CD4-positive, alpha-beta memory T cell (primary cell): ENCODE results near the gene ARID2. TPM values are rescaled to one million over a fixed set of nuclear protein-coding genes. Genes with fewer than 3 reads are reported as not detected.

Source experiments
- CTCF ChIA-PET: fragments of 350-600 bp; sonication (Branson Sonifier 250); formaldehyde crosslinking; loops from one replicate; lab custom pipeline; 2021; ENCODE audit warnings: inconsistent platforms; ENCODE audit not compliant: partially characterized antibody; lab: Charles Lee
- POLR2A ChIA-PET: fragments of 350-600 bp; sonication (Branson Sonifier 250); formaldehyde crosslinking; loops from one replicate; lab custom pipeline; 2021; ENCODE audit not compliant: partially characterized antibody; lab: Charles Lee
- DNase-seq, 5 donors: peaks; one replicate each; pipeline versions ENCODE4 v3.0.0 to v3.0.0-alpha.2; 2020 to 2022; ENCODE audit warnings: mixed read lengths in 1 of 5
- H3K27ac ChIP-seq: one replicate; pipeline ENCODE4 v1.7.0; 2013; ENCODE audit warnings: low read depth, low read length
- H3K27me3 ChIP-seq: 2 replicates; pipeline ENCODE4 v1.7.0; 2013; ENCODE audit warnings: mild to moderate bottlenecking, low read length, moderate library complexity; ENCODE audit not compliant: insufficient read depth
- H3K36me3 ChIP-seq: 2 replicates; pipeline ENCODE4 v1.7.0; 2013; ENCODE audit warnings: mild to moderate bottlenecking, low read length, moderate library complexity; ENCODE audit not compliant: insufficient read depth
- H3K4me1 ChIP-seq: 2 replicates; pipeline ENCODE4 v1.7.0; 2013; ENCODE audit warnings: mild to moderate bottlenecking, low read length, moderate library complexity; ENCODE audit not compliant: insufficient read depth
- H3K4me3 ChIP-seq, 2 donors: one replicate each; pipeline ENCODE4 v1.7.0; 2013; ENCODE audit warnings: low read length in 2 of 2, mild to moderate bottlenecking in 1 of 2
- H3K9me3 ChIP-seq, 2 donors: one replicate each; pipeline ENCODE4 v1.7.0; 2013; ENCODE audit warnings: low read length in 2 of 2, control low read depth in 1 of 2; ENCODE audit not compliant: control insufficient read depth in 1 of 2
- H3K27ac Mint-ChIP-seq, 7 donors: one replicate each; pipeline ENCODE4 v1.8.0; 2020 to 2021; ENCODE audit warnings: mixed read lengths in 7 of 7, mild to moderate bottlenecking in 6 of 7, inconsistent platforms in 3 of 7, moderate library complexity in 3 of 7
- H3K27me3 Mint-ChIP-seq, 2 donors: one replicate each; pipeline ENCODE4 v1.8.0; 2020 to 2021; ENCODE audit warnings: mixed read lengths in 2 of 2
- H3K36me3 Mint-ChIP-seq, 2 donors: one replicate each; pipeline ENCODE4 v1.8.0; 2020 to 2021; ENCODE audit warnings: mixed read lengths in 2 of 2, inconsistent platforms in 1 of 2, mild to moderate bottlenecking in 1 of 2
- H3K4me1 Mint-ChIP-seq, 4 donors: one replicate each; pipeline ENCODE4 v1.8.0; 2020 to 2021; ENCODE audit warnings: mixed read lengths in 4 of 4, mild to moderate bottlenecking in 1 of 4
- H3K4me3 Mint-ChIP-seq, 8 donors: one replicate each; pipeline ENCODE4 v1.8.0; 2020 to 2021; ENCODE audit warnings: mixed read lengths in 8 of 8, mild to moderate bottlenecking in 7 of 8, moderate library complexity in 6 of 8, inconsistent platforms in 3 of 8
- H3K9me3 Mint-ChIP-seq, 8 donors: one replicate each; pipeline ENCODE4 v1.8.0; 2020 to 2021; ENCODE audit warnings: mixed read lengths in 8 of 8, mild to moderate bottlenecking in 5 of 8, inconsistent platforms in 3 of 8, moderate library complexity in 1 of 8
- intact Hi-C: fragments of 100-400 bp; cut with micrococcal nuclease; formaldehyde crosslinking; loops from one replicate; pipeline ENCODE4 v1.15.1; 2023
- polyA plus RNA-seq, 2 donors: library from polyadenylated mRNA; unstranded; fragments of 300-500 nt; fragmentation: Illumina TruSeq; gene quantifications; one replicate each; pipeline ENCODE4 v1.2.3, GENCODE V29; 2021
- total RNA-seq, 2 experiments: library from RNA; stranded (reverse); gene quantifications; one replicate each; pipeline ENCODE4 v1.2.3, GENCODE V29; 2021

ARID2 gene, protein sequence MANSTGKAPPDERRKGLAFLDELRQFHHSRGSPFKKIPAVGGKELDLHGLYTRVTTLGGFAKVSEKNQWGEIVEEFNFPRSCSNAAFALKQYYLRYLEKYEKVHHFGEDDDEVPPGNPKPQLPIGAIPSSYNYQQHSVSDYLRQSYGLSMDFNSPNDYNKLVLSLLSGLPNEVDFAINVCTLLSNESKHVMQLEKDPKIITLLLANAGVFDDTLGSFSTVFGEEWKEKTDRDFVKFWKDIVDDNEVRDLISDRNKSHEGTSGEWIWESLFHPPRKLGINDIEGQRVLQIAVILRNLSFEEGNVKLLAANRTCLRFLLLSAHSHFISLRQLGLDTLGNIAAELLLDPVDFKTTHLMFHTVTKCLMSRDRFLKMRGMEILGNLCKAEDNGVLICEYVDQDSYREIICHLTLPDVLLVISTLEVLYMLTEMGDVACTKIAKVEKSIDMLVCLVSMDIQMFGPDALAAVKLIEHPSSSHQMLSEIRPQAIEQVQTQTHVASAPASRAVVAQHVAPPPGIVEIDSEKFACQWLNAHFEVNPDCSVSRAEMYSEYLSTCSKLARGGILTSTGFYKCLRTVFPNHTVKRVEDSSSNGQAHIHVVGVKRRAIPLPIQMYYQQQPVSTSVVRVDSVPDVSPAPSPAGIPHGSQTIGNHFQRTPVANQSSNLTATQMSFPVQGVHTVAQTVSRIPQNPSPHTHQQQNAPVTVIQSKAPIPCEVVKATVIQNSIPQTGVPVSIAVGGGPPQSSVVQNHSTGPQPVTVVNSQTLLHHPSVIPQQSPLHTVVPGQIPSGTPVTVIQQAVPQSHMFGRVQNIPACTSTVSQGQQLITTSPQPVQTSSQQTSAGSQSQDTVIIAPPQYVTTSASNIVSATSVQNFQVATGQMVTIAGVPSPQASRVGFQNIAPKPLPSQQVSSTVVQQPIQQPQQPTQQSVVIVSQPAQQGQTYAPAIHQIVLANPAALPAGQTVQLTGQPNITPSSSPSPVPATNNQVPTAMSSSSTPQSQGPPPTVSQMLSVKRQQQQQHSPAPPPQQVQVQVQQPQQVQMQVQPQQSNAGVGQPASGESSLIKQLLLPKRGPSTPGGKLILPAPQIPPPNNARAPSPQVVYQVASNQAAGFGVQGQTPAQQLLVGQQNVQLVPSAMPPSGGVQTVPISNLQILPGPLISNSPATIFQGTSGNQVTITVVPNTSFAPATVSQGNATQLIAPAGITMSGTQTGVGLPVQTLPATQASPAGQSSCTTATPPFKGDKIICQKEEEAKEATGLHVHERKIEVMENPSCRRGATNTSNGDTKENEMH (N-terminal part only)
- total RNA-seq (10 to 100 TPM; 51.1 to 51.8 TPM), polyA plus RNA-seq (10 to 100 TPM in 1 of 2 donors, 1 to 10 TPM in 1; 6.3 to 12.7 TPM)

GRCh38 chr12:45729233-45730083, at the start of gene ARID2:
Gene ARID2 (plus strand): TSS chr12:45729706. CDS start chr12:45729837, 131 bp downstream.
- H3K36me3 Mint-ChIP-seq: peaks cover 0 to 43% of the 10 kb centered on the region in 2 donors
- H3K4me3 Mint-ChIP-seq: peak within 1 kb of the TSS; percentile 92 to 100 (median 100)
- Histone ChIP-seq H3K4me3 (peak within 1 kb of the TSS; percentile 78 to 89), H3K36me3 (no peaks in the 10 kb centered on the region), H3K4me1 (peaks cover 42% of the 10 kb centered on the region), H3K27me3 (no peaks in the 10 kb centered on the region), H3K27ac (peak within 1 kb of the TSS; percentile 98), H3K9me3 (no peaks in the 10 kb centered on the region)
- no peaks in the 10 kb centered on the region for H3K27me3 Mint-ChIP-seq
- intact Hi-C loops: loop anchor here (2.0 to 5.0 kb wide), 4 partner anchors 203 to 641 kb away; partner anchors contain the start of gene SLC38A1
- peak; percentile 65 to 76 (median 71) for DNase-seq
- H3K4me1 Mint-ChIP-seq: peaks cover 19 to 54% (median 28%) of the 10 kb centered on the region in 4 donors
- H3K9me3 Mint-ChIP-seq: peaks cover 0 to 3% (median 0%) of the 10 kb centered on the region in 8 donors
- CTCF ChIA-PET: interaction anchor here (1.2 to 7.9 kb wide), 7 partner anchors 10 to 260 kb away, joined by 3 to 94 read pairs (median 41); partner anchors contain the start of gene SCAF11
- peak within 1 kb of the TSS; percentile 87 to 99 (median 99) for H3K27ac Mint-ChIP-seq
- POLR2A ChIA-PET: interaction anchor here (0.7 to 8.6 kb wide), 23 partner anchors 9 to 1487 kb away, joined by 3 to 99 read pairs (median 7); partner anchors contain the start of genes SCAF11 and SLC38A1

DNA sequence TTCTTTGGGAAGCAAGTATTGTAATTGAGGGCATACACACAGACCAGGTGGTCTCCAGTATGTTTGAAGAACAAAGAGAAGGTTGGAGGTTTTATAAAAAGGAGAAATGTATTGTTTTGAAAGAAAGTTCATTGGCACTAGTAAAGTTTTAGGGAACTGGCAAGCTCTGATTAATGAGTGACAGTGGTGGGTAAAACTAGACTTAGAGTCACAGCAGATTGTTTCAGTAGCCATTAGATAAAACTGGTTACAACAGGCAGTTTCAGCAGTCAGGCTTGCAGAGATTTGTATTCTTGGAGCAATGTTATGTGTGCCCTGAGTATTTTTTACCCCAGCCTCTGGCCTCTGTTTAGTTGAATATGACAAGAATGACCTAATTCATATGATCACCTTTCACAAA, 49.1 kb upstream of the ARID2 start:
- H3K36me3 ChIP-seq: no peaks in the 10 kb centered on the region
- DNase-seq: no peak
- no peaks in the 10 kb centered on the region for H3K9me3 ChIP-seq
- no peaks in the 10 kb centered on the region for H3K4me1 ChIP-seq
- Mint-ChIP-seq H3K4me3 (no peak overlapping the region), H3K27me3 (peaks cover 0 to 3% of the 10 kb centered on the region in 2 donors), H3K4me1 (no peaks in the 10 kb centered on the region), H3K36me3 (no peaks in the 10 kb centered on the region), H3K9me3 (no peaks in the 10 kb centered on the region), H3K27ac (no peak overlapping the region)
- intact Hi-C loops: no loop called here
- no peak overlapping the region for H3K27ac ChIP-seq
- ChIA-PET POLR2A (interaction anchor here (1.3 kb wide), 1 partner anchor 46 kb away, joined by 4 read pairs; no protein-coding TSS in a partner anchor), CTCF (interaction anchor here (1.2 kb wide), 1 partner anchor 25 kb away, joined by 4 read pairs; no protein-coding TSS in a partner anchor)
- no peaks in the 10 kb centered on the region for H3K27me3 ChIP-seq
- H3K4me3 ChIP-seq: no peak overlapping the region

DNA sequence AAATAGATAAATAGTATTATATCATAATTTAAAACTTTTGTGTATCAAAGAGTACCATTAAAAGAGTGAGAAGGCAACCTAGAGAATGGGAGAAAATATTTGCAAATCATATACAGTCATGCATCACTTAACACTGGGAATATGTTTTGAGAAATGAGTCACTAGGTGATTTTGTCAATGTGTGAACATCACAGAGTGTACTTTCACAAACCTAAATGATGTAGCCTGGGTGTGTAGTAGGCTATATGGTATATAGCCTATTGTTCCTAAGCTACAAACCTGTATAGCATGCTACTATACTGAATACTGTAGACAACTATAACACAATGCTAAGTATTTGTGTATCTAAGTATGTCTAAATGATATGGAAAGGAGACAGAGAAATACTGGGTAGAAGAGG, 48.0 kb upstream of the ARID2 start:
- H3K36me3 Mint-ChIP-seq: no peaks in the 10 kb centered on the region
- no peaks in the 10 kb centered on the region for H3K9me3 Mint-ChIP-seq
- ChIA-PET POLR2A (no interaction called here), CTCF (no interaction called here)
- no peaks in the 10 kb centered on the region for H3K4me1 Mint-ChIP-seq
- intact Hi-C loops: no loop called here
- Histone ChIP-seq H3K4me1 (no peaks in the 10 kb centered on the region), H3K9me3 (no peaks in the 10 kb centered on the region), H3K27ac (no peak overlapping the region), H3K36me3 (no peaks in the 10 kb centered on the region), H3K4me3 (no peak overlapping the region), H3K27me3 (no peaks in the 10 kb centered on the region)
- no peak overlapping the region for H3K4me3 Mint-ChIP-seq
- no peak for DNase-seq
- peaks cover 0 to 3% of the 10 kb centered on the region in 2 donors for H3K27me3 Mint-ChIP-seq
- no peak overlapping the region for H3K27ac Mint-ChIP-seq

- no peaks in the 10 kb centered on the region for H3K9me3 Mint-ChIP-seq
- no peaks in the 10 kb centered on the region for H3K27me3 ChIP-seq
- no peaks in the 10 kb centered on the region for H3K4me1 Mint-ChIP-seq
- intact Hi-C loops: no loop called here
- H3K27ac Mint-ChIP-seq: no peak overlapping the region
- POLR2A ChIA-PET: no interaction called here
- no peaks in the 10 kb centered on the region for H3K36me3 ChIP-seq
- no peaks in the 10 kb centered on the region for H3K9me3 ChIP-seq
- no peaks in the 10 kb centered on the region for H3K36me3 Mint-ChIP-seq
- H3K27me3 Mint-ChIP-seq: peaks cover 0 to 4% of the 10 kb centered on the region in 2 donors
- no peak overlapping the region for H3K4me3 Mint-ChIP-seq
- no peak overlapping the region for H3K27ac ChIP-seq
- no peaks in the 10 kb centered on the region for H3K4me1 ChIP-seq
- no peak for DNase-seq
- CTCF ChIA-PET: no interaction called here
- no peak overlapping the region for H3K4me3 ChIP-seq
Observed at GRCh38 chr12:45685680-45686079, 43.8 kb upstream of the ARID2 start.

DNA sequence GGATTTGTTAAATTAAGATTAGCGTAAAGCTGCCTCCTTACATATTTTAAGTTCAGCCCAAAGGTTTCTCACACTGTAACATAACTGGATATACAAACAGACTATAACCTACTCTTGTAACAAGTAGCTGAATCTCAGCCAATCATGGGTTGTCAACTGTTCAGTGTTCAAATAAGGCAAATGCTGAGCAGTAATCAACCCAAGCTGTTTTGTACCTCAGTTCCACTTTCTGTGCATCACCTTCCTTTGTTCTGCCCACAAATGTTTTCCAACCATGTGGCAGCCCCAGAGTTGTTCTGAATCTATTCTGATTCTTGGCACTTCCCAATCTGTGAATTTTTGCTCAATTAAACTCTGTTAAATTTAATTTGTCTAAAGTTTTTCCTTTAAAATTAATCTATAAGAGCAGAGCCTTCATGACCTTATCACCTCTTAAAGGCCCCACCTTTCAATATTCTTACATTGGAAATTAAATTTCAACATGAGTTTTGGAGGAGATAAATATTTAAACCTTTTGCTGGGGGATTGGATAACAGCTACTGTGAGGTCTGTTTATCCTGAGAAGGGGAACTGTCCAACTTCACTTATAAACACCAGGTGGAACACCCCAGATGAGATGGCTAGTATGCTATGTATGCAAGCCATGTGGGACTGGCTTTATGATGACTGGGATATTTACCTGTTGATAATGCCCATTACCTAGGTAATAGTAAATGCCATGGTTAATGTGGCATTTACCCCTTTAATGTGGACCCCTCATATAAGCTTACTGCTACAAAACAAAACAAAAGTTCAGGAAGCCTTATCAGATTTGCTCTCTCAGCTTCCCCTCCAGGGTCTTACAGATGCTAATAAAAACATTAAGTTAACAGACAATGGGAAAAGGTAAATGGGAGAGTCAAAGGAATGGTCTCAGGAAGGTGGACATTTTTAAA, 42.2 kb upstream of the ARID2 start:
- DNase-seq: no peak
- Mint-ChIP-seq H3K36me3 (no peaks in the 10 kb centered on the region), H3K27me3 (peaks cover 0 to 1% of the 10 kb centered on the region in 2 donors), H3K4me1 (no peaks in the 10 kb centered on the region), H3K9me3 (no peaks in the 10 kb centered on the region), H3K27ac (peak overlapping the region in 1 of 7 donors; percentile 84), H3K4me3 (no peak overlapping the region)
- POLR2A ChIA-PET: no interaction called here
- no peak overlapping the region for H3K4me3 ChIP-seq
- no peaks in the 10 kb centered on the region for H3K27me3 ChIP-seq
- no peaks in the 10 kb centered on the region for H3K36me3 ChIP-seq
- H3K27ac ChIP-seq: no peak overlapping the region
- H3K9me3 ChIP-seq: no peaks in the 10 kb centered on the region
- intact Hi-C loops: no loop called here
- CTCF ChIA-PET: interaction anchor here (1.3 kb wide), 1 partner anchor 143 kb away, joined by 4 read pairs; no protein-coding TSS in a partner anchor
- H3K4me1 ChIP-seq: no peaks in the 10 kb centered on the region
